GM18517 (cell line): ENCODE measurements around the gene KCNAB1.
"Not testable (repeated sequence)": the region's sequence is repeated elsewhere in the genome, so short reads cannot be mapped to it uniquely, and the experiment has no call there.

Experiments
- ATAC-seq: cut with Tn5 transposase; IDR thresholded peaks from one replicate; pipeline ENCODE4 v1.9.1; 2021; ENCODE audit warnings: mild to moderate bottlenecking, moderate library complexity; ENCODE audit not compliant: unreplicated experiment

KCNAB1 gene

GRCh38 chr3:156216852-156217251 lies 96.5 kb downstream of the KCNAB1 start:
- ATAC-seq: no peak

GRCh38 chr3:156217674-156218352 lies 97.4 kb downstream of the KCNAB1 start:
- ATAC-seq: no peak

GRCh38 chr3:156218353-156218744 lies 98.0 kb downstream of the KCNAB1 start:
- no peak for ATAC-seq

GRCh38 chr3:156222381-156222780 lies 102.0 kb downstream of the KCNAB1 start:
- not testable (repeated sequence) for ATAC-seq

GRCh38 chr3:156224046-156224445 lies 103.7 kb downstream of the KCNAB1 start:
- ATAC-seq: not testable (repeated sequence)

- ATAC-seq: no peak
Observed at GRCh38 chr3:156226676-156227420, 106.5 kb downstream of the KCNAB1 start.

- no peak for ATAC-seq
Observed at GRCh38 chr3:156227704-156228103, 107.3 kb downstream of the KCNAB1 start.

- ATAC-seq: no peak
Observed at GRCh38 chr3:156230278-156230900, 110.0 kb downstream of the KCNAB1 start.

- ATAC-seq: not testable (repeated sequence)
Observed at GRCh38 chr3:156231221-156231620, 110.8 kb downstream of the KCNAB1 start.

- no peak for ATAC-seq
Observed at GRCh38 chr3:156233876-156234275, 113.5 kb downstream of the KCNAB1 start.

GRCh38 chr3:156236556-156237260 lies 116.3 kb downstream of the KCNAB1 start:
- no peak for ATAC-seq

- ATAC-seq: no peak
Observed at GRCh38 chr3:156240642-156241041, 120.3 kb downstream of the KCNAB1 start.

- no peak for ATAC-seq
Observed at GRCh38 chr3:156246961-156247725, 126.8 kb downstream of the KCNAB1 start.

- no peak for ATAC-seq
Observed at GRCh38 chr3:156250550-156250949, 130.2 kb downstream of the KCNAB1 start.

GRCh38 chr3:156251424-156251823 lies 131.0 kb downstream of the KCNAB1 start:
- no peak for ATAC-seq

GRCh38 chr3:156252656-156253055 lies 132.3 kb downstream of the KCNAB1 start:
- ATAC-seq: no peak

GRCh38 chr3:156253150-156253549 lies 132.8 kb downstream of the KCNAB1 start:
- ATAC-seq: no peak

- no peak for ATAC-seq
Observed at GRCh38 chr3:156256256-156256655, 135.9 kb downstream of the KCNAB1 start.

- no peak for ATAC-seq
Observed at GRCh38 chr3:156256945-156257344, 136.6 kb downstream of the KCNAB1 start.

- ATAC-seq: no peak
Observed at GRCh38 chr3:156258301-156258700, 137.9 kb downstream of the KCNAB1 start.

- ATAC-seq: no peak
Observed at GRCh38 chr3:156259896-156260295, 139.5 kb downstream of the KCNAB1 start.
